Liver (tissue), 9 donors: ENCODE measurements around the gene SERPINE2. TPM values are rescaled to one million over a fixed set of nuclear protein-coding genes. Genes with fewer than 3 reads are reported as not detected.

Experiments used
- DNase-seq: peaks from one replicate; pipeline ENCODE4 v3.0.0-alpha.2; 2017; ENCODE audit warnings: low spot score
- H3K27ac ChIP-seq, 2 donors: one replicate each; pipeline ENCODE4 v1.7.0; 2013; ENCODE audit warnings: inconsistent platforms in 2 of 2, low read length in 2 of 2, control low read depth in 1 of 2, low read depth in 1 of 2, mild to moderate bottlenecking in 1 of 2
- H3K27me3 ChIP-seq, 4 donors: one replicate each; pipeline versions ENCODE4 v1.6.1 to v1.7.0; 2013; ENCODE audit warnings: low read length in 3 of 4, inconsistent platforms in 1 of 4, mild to moderate bottlenecking in 1 of 4, moderate library complexity in 1 of 4; ENCODE audit not compliant: control insufficient read depth in 4 of 4, insufficient read depth in 4 of 4
- H3K36me3 ChIP-seq, 4 donors: one replicate each; pipeline versions ENCODE4 v1.6.1 to v1.7.0; 2013; ENCODE audit warnings: low read length in 3 of 4, mild to moderate bottlenecking in 3 of 4, low read depth in 1 of 4, moderate library complexity in 1 of 4; ENCODE audit not compliant: control insufficient read depth in 4 of 4, insufficient read depth in 3 of 4
- H3K4me1 ChIP-seq, 4 donors: one replicate each; pipeline versions ENCODE4 v1.6.1 to v1.7.0; 2013; ENCODE audit warnings: low read length in 3 of 4, mild to moderate bottlenecking in 3 of 4, moderate library complexity in 1 of 4; ENCODE audit not compliant: control insufficient read depth in 4 of 4, insufficient read depth in 4 of 4
- H3K4me3 ChIP-seq, 3 donors: one replicate each; pipeline versions ENCODE4 v1.6.1 to v1.7.0; 2013; ENCODE audit warnings: low read length in 3 of 3, control low read depth in 1 of 3, low read depth in 1 of 3, mild to moderate bottlenecking in 1 of 3
- H3K9ac ChIP-seq, 2 donors: one replicate each; pipeline ENCODE4 v1.7.0; 2013; ENCODE audit warnings: low read length in 2 of 2, mild to moderate bottlenecking in 2 of 2, moderate library complexity in 2 of 2, control low read depth in 1 of 2, low read depth in 1 of 2
- H3K9me3 ChIP-seq, 4 donors: one replicate each; pipeline versions ENCODE4 v1.6.1 to v1.7.0; 2013; ENCODE audit warnings: low read length in 3 of 4; ENCODE audit not compliant: control insufficient read depth in 4 of 4
- ATF3 ChIP-seq: IDR thresholded peaks from 2 replicates; pipeline ENCODE4 v1.6.1; 2016; ENCODE audit warnings: antibody characterized with exemption
- EGR1 ChIP-seq, 2 donors: IDR thresholded peaks; 2 replicates each; pipeline ENCODE4 v1.6.1; 2016 to 2018; ENCODE audit warnings: antibody characterized with exemption in 2 of 2, low read depth in 2 of 2
- FOXA1 ChIP-seq: IDR thresholded peaks from 2 replicates; pipeline ENCODE4 v1.6.1; 2016; ENCODE audit warnings: antibody characterized with exemption
- FOXA2 ChIP-seq: IDR thresholded peaks from 2 replicates; pipeline ENCODE4 v1.6.1; 2016; ENCODE audit warnings: antibody characterized with exemption
- GABPA ChIP-seq, 2 donors: IDR thresholded peaks in 1 of 2; conservative IDR thresholded peaks in 1 of 2; 2 replicates each; pipeline ENCODE4 v1.6.1; 2016; ENCODE audit warnings: antibody characterized with exemption in 2 of 2, mild to moderate bottlenecking in 1 of 2, moderate library complexity in 1 of 2
- HNF4A ChIP-seq, 2 donors: conservative IDR thresholded peaks; 2 replicates each; pipeline ENCODE4 v1.6.1; 2016; ENCODE audit warnings: antibody characterized with exemption in 2 of 2, mild to moderate bottlenecking in 2 of 2
- HNF4G ChIP-seq: IDR thresholded peaks from 2 replicates; pipeline ENCODE4 v1.6.1; 2016; ENCODE audit warnings: antibody characterized with exemption
- JUND ChIP-seq, 2 donors: IDR thresholded peaks; 2 replicates each; pipeline ENCODE4 v1.6.1; 2016; ENCODE audit warnings: antibody characterized with exemption in 2 of 2
- RAD21 ChIP-seq, 2 donors: IDR thresholded peaks; 2 replicates each; pipeline ENCODE4 v1.6.1; 2016; ENCODE audit warnings: antibody characterized with exemption in 2 of 2, mild to moderate bottlenecking in 2 of 2
- TAF1 ChIP-seq: conservative IDR thresholded peaks from 2 replicates; pipeline ENCODE4 v1.6.1; 2016; ENCODE audit warnings: antibody characterized with exemption, mild to moderate bottlenecking
- YY1 ChIP-seq: IDR thresholded peaks from 2 replicates; pipeline ENCODE4 v1.6.1; 2016; ENCODE audit warnings: antibody characterized with exemption, mild to moderate bottlenecking
- ZBTB33 ChIP-seq: IDR thresholded peaks from 2 replicates; pipeline ENCODE4 v1.6.1; 2016; ENCODE audit warnings: antibody characterized with exemption
- WGBS: extraction: QIAGEN DNeasy Blood & Tissue Kit; methylation state at CpG from one replicate; pipeline ENCODE4 v1.1.7; 2013; 5-methylcytosine and 5-hydroxymethylcytosine counted together
- polyA plus RNA-seq, 2 donors: library from polyadenylated mRNA; stranded (reverse) in 1 of 2; unstranded in 1 of 2; fragments of 200-250 nt in 1 of 2; fragments of >200 nt in 1 of 2; fragmentation: Nextera tagmentation in 1 of 2; extraction: Ambion mirVana in 1 of 2; gene quantifications; one replicate each; pipeline versions ENCODE4 v1.2.1 to v1.2.3, GENCODE V29; 2013 to 2015
- total RNA-seq, 2 donors: library from RNA; depleted of rRNA; stranded (reverse); fragments of >200 nt; gene quantifications; one replicate each; pipeline ENCODE4 v1.2.3, GENCODE V29; 2014
- TF ChIP-seq, protein P1 (sequence below): IDR thresholded peaks from 2 replicates; pipeline ENCODE4 v1.6.1; 2016; ENCODE audit warnings: antibody characterized with exemption, mild to moderate bottlenecking
- TF ChIP-seq, protein P2 (sequence below): IDR thresholded peaks from 2 replicates; pipeline ENCODE4 v1.6.1; 2016; ENCODE audit warnings: antibody characterized with exemption
- TF ChIP-seq, protein P3 (sequence below): fragments of 150-350 bp; IDR thresholded peaks from 2 replicates; pipeline ENCODE4 v1.5.1; 2017; ENCODE audit warnings: improper control_type of control experiment, low read depth, low read length; ENCODE audit not compliant: missing input control
- donor health status: healthy.
- donor health status: healthy.
- donor health status: healthy.
- donor health status: healthy.
- donor health status: healthy.

Gene SERPINE2
- total and polyA plus RNA-seq, 4 donors = 0.92 to 4.8 (median 2.3) TPM

- H3K36me3 ChIP-seq = no peaks in the 10 kb centered on the region
- no peak overlapping the region for H3K9ac ChIP-seq
- 80% methylated on average over 6 of the region's 6 CpGs for WGBS
- peaks cover 6 to 27% (median 16%) of the 10 kb centered on the region in 4 donors for H3K4me1 ChIP-seq
- no peak overlapping the region for H3K4me3 ChIP-seq
- no peaks in the 10 kb centered on the region for H3K9me3 ChIP-seq
- H3K27me3 ChIP-seq = no peaks in the 10 kb centered on the region
- DNase-seq = no peak
- H3K27ac ChIP-seq = no peak overlapping the region
- no peak for TF ChIP-seq EGR1 (IDR thresholded peaks at IDR 0.05; ENCODE audit: low read depth in 2 of 2)
- TF ChIP-seq ZBTB33 = no peak
- TF ChIP-seq JUND (IDR thresholded peaks at IDR 0.05) = no peak
- TF ChIP-seq, protein P1, sequence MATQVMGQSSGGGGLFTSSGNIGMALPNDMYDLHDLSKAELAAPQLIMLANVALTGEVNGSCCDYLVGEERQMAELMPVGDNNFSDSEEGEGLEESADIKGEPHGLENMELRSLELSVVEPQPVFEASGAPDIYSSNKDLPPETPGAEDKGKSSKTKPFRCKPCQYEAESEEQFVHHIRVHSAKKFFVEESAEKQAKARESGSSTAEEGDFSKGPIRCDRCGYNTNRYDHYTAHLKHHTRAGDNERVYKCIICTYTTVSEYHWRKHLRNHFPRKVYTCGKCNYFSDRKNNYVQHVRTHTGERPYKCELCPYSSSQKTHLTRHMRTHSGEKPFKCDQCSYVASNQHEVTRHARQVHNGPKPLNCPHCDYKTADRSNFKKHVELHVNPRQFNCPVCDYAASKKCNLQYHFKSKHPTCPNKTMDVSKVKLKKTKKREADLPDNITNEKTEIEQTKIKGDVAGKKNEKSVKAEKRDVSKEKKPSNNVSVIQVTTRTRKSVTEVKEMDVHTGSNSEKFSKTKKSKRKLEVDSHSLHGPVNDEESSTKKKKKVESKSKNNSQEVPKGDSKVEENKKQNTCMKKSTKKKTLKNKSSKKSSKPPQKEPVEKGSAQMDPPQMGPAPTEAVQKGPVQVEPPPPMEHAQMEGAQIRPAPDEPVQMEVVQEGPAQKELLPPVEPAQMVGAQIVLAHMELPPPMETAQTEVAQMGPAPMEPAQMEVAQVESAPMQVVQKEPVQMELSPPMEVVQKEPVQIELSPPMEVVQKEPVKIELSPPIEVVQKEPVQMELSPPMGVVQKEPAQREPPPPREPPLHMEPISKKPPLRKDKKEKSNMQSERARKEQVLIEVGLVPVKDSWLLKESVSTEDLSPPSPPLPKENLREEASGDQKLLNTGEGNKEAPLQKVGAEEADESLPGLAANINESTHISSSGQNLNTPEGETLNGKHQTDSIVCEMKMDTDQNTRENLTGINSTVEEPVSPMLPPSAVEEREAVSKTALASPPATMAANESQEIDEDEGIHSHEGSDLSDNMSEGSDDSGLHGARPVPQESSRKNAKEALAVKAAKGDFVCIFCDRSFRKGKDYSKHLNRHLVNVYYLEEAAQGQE = no peak
- no peak for TF ChIP-seq HNF4A (conservative IDR thresholded peaks at IDR 0.05)
- no peak for TF ChIP-seq FOXA2
- TF ChIP-seq HNF4G = no peak
- TF ChIP-seq, protein P2, sequence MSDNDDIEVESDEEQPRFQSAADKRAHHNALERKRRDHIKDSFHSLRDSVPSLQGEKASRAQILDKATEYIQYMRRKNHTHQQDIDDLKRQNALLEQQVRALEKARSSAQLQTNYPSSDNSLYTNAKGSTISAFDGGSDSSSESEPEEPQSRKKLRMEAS = no peak
- no peak for TF ChIP-seq FOXA1
- TF ChIP-seq GABPA (IDR thresholded peaks at IDR 0.05 in 1 of 2, conservative IDR thresholded peaks at IDR 0.05 in 1 of 2) = no peak
- TF ChIP-seq, protein P3, sequence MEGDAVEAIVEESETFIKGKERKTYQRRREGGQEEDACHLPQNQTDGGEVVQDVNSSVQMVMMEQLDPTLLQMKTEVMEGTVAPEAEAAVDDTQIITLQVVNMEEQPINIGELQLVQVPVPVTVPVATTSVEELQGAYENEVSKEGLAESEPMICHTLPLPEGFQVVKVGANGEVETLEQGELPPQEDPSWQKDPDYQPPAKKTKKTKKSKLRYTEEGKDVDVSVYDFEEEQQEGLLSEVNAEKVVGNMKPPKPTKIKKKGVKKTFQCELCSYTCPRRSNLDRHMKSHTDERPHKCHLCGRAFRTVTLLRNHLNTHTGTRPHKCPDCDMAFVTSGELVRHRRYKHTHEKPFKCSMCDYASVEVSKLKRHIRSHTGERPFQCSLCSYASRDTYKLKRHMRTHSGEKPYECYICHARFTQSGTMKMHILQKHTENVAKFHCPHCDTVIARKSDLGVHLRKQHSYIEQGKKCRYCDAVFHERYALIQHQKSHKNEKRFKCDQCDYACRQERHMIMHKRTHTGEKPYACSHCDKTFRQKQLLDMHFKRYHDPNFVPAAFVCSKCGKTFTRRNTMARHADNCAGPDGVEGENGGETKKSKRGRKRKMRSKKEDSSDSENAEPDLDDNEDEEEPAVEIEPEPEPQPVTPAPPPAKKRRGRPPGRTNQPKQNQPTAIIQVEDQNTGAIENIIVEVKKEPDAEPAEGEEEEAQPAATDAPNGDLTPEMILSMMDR = no peak
Observed at GRCh38 chr2:223934870-223935269, 104.2 kb downstream of the SERPINE2 start.

GRCh38 chr2:223932816-223933800 lies 106.0 kb downstream of the SERPINE2 start:
- Histone ChIP-seq H3K36me3 (no peaks in the 10 kb centered on the region), H3K4me1 (peaks cover 10 to 34% (median 24%) of the 10 kb centered on the region in 4 donors), H3K27ac (no peak overlapping the region), H3K9me3 (no peaks in the 10 kb centered on the region), H3K9ac (no peak overlapping the region), H3K27me3 (no peaks in the 10 kb centered on the region), H3K4me3 (no peak overlapping the region)
- TF ChIP-seq TAF1 = no peak
- TF ChIP-seq, protein P2 = no peak
- no peak for TF ChIP-seq ATF3
- TF ChIP-seq GABPA (IDR thresholded peaks at IDR 0.05 in 1 of 2, conservative IDR thresholded peaks at IDR 0.05 in 1 of 2) = no peak
- TF ChIP-seq ZBTB33 = no peak
- TF ChIP-seq FOXA1 = no peak
- no peak for TF ChIP-seq HNF4A (conservative IDR thresholded peaks at IDR 0.05)
- TF ChIP-seq HNF4G = no peak
- TF ChIP-seq YY1 = no peak
- TF ChIP-seq FOXA2 = no peak
- no peak for TF ChIP-seq RAD21 (IDR thresholded peaks at IDR 0.05)
- WGBS = 71% methylated on average over 6 of the region's 6 CpGs
- no peak for DNase-seq
